Ovary (tissue), 3 donors: Measurements from ENCODE around the gene DSG3.

Experiments
- CTCF ChIP-seq, 3 donors: fragments of 450-650 bp in 2 of 3; fragments of 200-600 bp in 1 of 3; IDR thresholded peaks; one replicate each; pipeline versions ENCODE4 v1.5.1 to v1.8.0; 2016 to 2022; ENCODE audit warnings: antibody characterized with exemption in 3 of 3, mild to moderate bottlenecking in 1 of 3
- POLR2A ChIP-seq: fragments of 450-650 bp; IDR thresholded peaks from one replicate; pipeline ENCODE4 v1.6.1; 2017; ENCODE audit warnings: antibody characterized with exemption, mild to moderate bottlenecking, moderate library complexity
- donor health status: DM: no; HTN: no; CAD: no.

DNA sequence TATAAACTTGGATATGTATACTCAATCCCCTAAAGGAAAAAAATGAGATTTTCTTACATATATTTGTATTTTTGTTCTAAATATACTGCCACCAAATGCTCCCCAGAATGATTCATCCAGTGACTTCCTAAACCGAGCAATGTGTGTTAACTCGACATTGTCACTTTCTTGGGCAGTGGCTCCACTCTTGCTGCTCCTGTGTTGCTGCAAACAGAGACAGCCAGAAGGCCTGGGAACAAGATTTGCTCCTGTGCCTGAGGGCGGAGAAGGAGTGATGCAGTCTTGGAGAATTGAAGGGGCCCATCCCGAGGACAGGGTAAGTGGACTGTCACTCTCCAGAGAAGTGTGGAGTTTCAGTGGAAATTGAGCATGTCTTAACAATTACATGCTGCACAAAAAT, 38.3 kb upstream of the DSG3 start:
- TF ChIP-seq POLR2A, result no peak
- TF ChIP-seq CTCF (IDR thresholded peaks at IDR 0.05), result no peak
